K562 (cell line): ENCODE data around the gene CDK1. TPM values are rescaled to one million over a fixed set of nuclear protein-coding genes. Genes with fewer than 3 reads are reported as not detected.
A peak's percentile ranks its signal among the peaks of the same experiment; 100 is the strongest.

Experiments used
- CBX3 ChIP-seq, 2 experiments: IDR thresholded peaks; 1 replicate in 1 of 2; 2 replicates in 1 of 2; pipeline ENCODE4 v1.6.1; 2012; ENCODE audit warnings: inconsistent platforms in 2 of 2, low read length in 2 of 2, borderline replicate concordance in 1 of 2, control low read depth in 1 of 2
- GTF2F1 ChIP-seq: IDR thresholded peaks from 2 replicates; pipeline ENCODE4 v1.6.1; 2011; ENCODE audit warnings: low read depth, low read length, improper control_type of control experiment
- HEY1 ChIP-seq: fragments of 250-450 bp; sonication (Bioruptor Pico); IDR thresholded peaks from 2 replicates; pipeline ENCODE4 v1.5.0; 2020; ENCODE audit warnings: mild to moderate bottlenecking, moderate library complexity, borderline replicate concordance
- JUNB ChIP-seq: fragments of 450-650 bp; formaldehyde crosslinking; conservative IDR thresholded peaks from 2 replicates; pipeline ENCODE4 v1.4.0; 2020; ENCODE audit warnings: mild to moderate bottlenecking
- MIER1 ChIP-seq: fragments of 450-650 bp; IDR thresholded peaks from 2 replicates; pipeline ENCODE4 v1.6.1; 2016; ENCODE audit warnings: antibody characterized with exemption, mild to moderate bottlenecking, low read depth
- NBN ChIP-seq: fragments of 450-650 bp; IDR thresholded peaks from 2 replicates; pipeline ENCODE4 v1.6.1; 2016; ENCODE audit warnings: low read depth, mild to moderate bottlenecking
- RBM22 ChIP-seq: fragments of 200-400 bp; formaldehyde crosslinking; IDR thresholded peaks from 2 replicates; pipeline ENCODE4 v1.6.1; 2018; ENCODE audit warnings: low read length, low read depth; ENCODE audit not compliant: poor library complexity, severe bottlenecking
- RBM25 ChIP-seq: fragments of 200-400 bp; formaldehyde crosslinking; IDR thresholded peaks from 2 replicates; pipeline ENCODE4 v1.6.1; 2018; ENCODE audit warnings: low read length, low read depth, moderate library complexity; ENCODE audit not compliant: severe bottlenecking
- SMARCB1 ChIP-seq: IDR thresholded peaks from 2 replicates; pipeline ENCODE4 v1.6.1; 2011; ENCODE audit warnings: improper control_type of control experiment, low read depth; ENCODE audit not compliant: insufficient read length
- ZEB2 ChIP-seq: fragments of 450-650 bp; IDR thresholded peaks from 2 replicates; pipeline ENCODE4 v1.6.1; 2016
- ZHX1 ChIP-seq: fragments of 150-350 bp; conservative IDR thresholded peaks from 2 replicates; pipeline ENCODE4 v1.6.1; 2014; ENCODE audit warnings: low read length
- ZNF24 ChIP-seq: fragments of 450-650 bp; IDR thresholded peaks from 2 replicates; pipeline ENCODE4 v1.6.1; 2016
- ZNF316 ChIP-seq: fragments of 450-650 bp; IDR thresholded peaks from 2 replicates; pipeline ENCODE4 v1.6.1; 2016
- polyA plus RNA-seq, 8 experiments: library from polyadenylated mRNA; depleted of rRNA in 4 of 8; stranded (reverse) in 5 of 8; unstranded in 3 of 8; fragments of >200 nt; fragmentation: Nextera tagmentation in 2 of 8; fragmentation: Illumina TruSeq in 1 of 8; extraction: Ambion mirVana in 2 of 8; extraction: Trizol in 1 of 8; gene quantifications; 2 replicates each; pipeline versions ENCODE4 v1.2.1 to v1.2.3, GENCODE V29; 2011 to 2014; ENCODE audit warnings: inconsistent platforms in 1 of 8, missing spikeins in 1 of 8
- total RNA-seq, 7 experiments: library from RNA; depleted of rRNA in 6 of 7; stranded (reverse); fragments of >200 nt in 6 of 7; fragmentation: Illumina TruSeq in 2 of 7; extraction: Trizol in 2 of 7; gene quantifications; 2 replicates each; pipeline versions ENCODE4 v1.2.1 to v1.2.3, GENCODE V29; 2011 to 2021; ENCODE audit warnings: low replicate concordance in 1 of 7
- TF ChIP-seq, protein P1 (sequence below): fragments of 250-450 bp; sonication (Bioruptor Pico); IDR thresholded peaks from 2 replicates; pipeline ENCODE4 v1.5.0; 2021; ENCODE audit warnings: mild to moderate bottlenecking, borderline replicate concordance
- TF ChIP-seq, protein P2 (sequence below): sonication (generic); formaldehyde crosslinking; IDR thresholded peaks from 2 replicates; pipeline ENCODE4 v1.4.0; 2020; ENCODE audit warnings: mild to moderate bottlenecking, missing genetic modification reagents
- TF ChIP-seq, protein P3 (sequence below), 2 experiments: fragments of 450-650 bp; IDR thresholded peaks; 2 replicates each; pipeline ENCODE4 v1.6.1; 2018; ENCODE audit warnings: mild to moderate bottlenecking in 2 of 2, low read depth in 1 of 2; ENCODE audit not compliant: partially characterized antibody in 2 of 2

CDK1 gene
- total and polyA plus RNA-seq, 9 of the 15 experiments (the other 6 are each of a cell fraction or from before 2014, with no cell fraction given): 156 to 685 (median 236) TPM

GRCh38 chr10:60778214-60778970 lies at the start of gene CDK1 (continued):
- TF ChIP-seq, protein P1, sequence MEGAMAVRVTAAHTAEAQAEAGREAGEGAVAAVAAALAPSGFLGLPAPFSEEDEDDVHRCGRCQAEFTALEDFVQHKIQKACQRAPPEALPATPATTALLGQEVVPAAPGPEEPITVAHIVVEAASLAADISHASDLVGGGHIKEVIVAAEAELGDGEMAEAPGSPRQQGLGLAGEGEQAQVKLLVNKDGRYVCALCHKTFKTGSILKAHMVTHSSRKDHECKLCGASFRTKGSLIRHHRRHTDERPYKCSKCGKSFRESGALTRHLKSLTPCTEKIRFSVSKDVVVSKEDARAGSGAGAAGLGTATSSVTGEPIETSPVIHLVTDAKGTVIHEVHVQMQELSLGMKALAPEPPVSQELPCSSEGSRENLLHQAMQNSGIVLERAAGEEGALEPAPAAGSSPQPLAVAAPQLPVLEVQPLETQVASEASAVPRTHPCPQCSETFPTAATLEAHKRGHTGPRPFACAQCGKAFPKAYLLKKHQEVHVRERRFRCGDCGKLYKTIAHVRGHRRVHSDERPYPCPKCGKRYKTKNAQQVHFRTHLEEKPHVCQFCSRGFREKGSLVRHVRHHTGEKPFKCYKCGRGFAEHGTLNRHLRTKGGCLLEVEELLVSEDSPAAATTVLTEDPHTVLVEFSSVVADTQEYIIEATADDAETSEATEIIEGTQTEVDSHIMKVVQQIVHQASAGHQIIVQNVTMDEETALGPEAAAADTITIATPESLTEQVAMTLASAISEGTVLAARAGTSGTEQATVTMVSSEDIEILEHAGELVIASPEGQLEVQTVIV (CRISPR knock-in tag): no peak
- TF ChIP-seq ZNF316 (no peak; the same call in 1 of the 2 replicates), JUNB (CRISPR knock-in tag) (no peak), ZNF24 (peak; percentile 14), GTF2F1 (0 out of 2 replicates have a peak, but pooled peaks have one; percentile 48), ZHX1 (no peak), RBM22 (peak; percentile 71), HEY1 (CRISPR knock-in tag) (no peak), SMARCB1 (no peak), ZEB2 (no peak), MIER1 (peak; percentile 19; the same call in 1 of the 2 replicates), NBN (peak; percentile 87; the same call in 1 of the 2 replicates), CBX3 (IDR thresholded peaks at IDR 0.05; ENCODE audit: borderline replicate concordance in 1 of 2, low read length in 2 of 2) (peak in 1 of 2 experiments; percentile 83; a peak in 2 of 3 replicates), RBM25 (peak; percentile 44)
- TF ChIP-seq, protein P2, sequence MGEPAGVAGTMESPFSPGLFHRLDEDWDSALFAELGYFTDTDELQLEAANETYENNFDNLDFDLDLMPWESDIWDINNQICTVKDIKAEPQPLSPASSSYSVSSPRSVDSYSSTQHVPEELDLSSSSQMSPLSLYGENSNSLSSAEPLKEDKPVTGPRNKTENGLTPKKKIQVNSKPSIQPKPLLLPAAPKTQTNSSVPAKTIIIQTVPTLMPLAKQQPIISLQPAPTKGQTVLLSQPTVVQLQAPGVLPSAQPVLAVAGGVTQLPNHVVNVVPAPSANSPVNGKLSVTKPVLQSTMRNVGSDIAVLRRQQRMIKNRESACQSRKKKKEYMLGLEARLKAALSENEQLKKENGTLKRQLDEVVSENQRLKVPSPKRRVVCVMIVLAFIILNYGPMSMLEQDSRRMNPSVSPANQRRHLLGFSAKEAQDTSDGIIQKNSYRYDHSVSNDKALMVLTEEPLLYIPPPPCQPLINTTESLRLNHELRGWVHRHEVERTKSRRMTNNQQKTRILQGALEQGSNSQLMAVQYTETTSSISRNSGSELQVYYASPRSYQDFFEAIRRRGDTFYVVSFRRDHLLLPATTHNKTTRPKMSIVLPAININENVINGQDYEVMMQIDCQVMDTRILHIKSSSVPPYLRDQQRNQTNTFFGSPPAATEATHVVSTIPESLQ (CRISPR knock-in tag): peak; percentile 1; the same call in 1 of the 2 replicates
- TF ChIP-seq, protein P3, sequence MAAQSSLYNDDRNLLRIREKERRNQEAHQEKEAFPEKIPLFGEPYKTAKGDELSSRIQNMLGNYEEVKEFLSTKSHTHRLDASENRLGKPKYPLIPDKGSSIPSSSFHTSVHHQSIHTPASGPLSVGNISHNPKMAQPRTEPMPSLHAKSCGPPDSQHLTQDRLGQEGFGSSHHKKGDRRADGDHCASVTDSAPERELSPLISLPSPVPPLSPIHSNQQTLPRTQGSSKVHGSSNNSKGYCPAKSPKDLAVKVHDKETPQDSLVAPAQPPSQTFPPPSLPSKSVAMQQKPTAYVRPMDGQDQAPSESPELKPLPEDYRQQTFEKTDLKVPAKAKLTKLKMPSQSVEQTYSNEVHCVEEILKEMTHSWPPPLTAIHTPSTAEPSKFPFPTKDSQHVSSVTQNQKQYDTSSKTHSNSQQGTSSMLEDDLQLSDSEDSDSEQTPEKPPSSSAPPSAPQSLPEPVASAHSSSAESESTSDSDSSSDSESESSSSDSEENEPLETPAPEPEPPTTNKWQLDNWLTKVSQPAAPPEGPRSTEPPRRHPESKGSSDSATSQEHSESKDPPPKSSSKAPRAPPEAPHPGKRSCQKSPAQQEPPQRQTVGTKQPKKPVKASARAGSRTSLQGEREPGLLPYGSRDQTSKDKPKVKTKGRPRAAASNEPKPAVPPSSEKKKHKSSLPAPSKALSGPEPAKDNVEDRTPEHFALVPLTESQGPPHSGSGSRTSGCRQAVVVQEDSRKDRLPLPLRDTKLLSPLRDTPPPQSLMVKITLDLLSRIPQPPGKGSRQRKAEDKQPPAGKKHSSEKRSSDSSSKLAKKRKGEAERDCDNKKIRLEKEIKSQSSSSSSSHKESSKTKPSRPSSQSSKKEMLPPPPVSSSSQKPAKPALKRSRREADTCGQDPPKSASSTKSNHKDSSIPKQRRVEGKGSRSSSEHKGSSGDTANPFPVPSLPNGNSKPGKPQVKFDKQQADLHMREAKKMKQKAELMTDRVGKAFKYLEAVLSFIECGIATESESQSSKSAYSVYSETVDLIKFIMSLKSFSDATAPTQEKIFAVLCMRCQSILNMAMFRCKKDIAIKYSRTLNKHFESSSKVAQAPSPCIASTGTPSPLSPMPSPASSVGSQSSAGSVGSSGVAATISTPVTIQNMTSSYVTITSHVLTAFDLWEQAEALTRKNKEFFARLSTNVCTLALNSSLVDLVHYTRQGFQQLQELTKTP (IDR thresholded peaks at IDR 0.05; ENCODE audit: low read depth in 1 of 2, partially characterized antibody in 2 of 2): peak in 1 of 2 experiments; percentile 75
